ENCODE data around the gene MCAT. TPM values are rescaled to one million over a fixed set of nuclear protein-coding genes. Genes with fewer than 3 reads are reported as not detected.

The MCAT gene
- total and polyA plus RNA-seq, 11 donors: 13.4 to 32.6 (median 15.7) TPM

DNA sequence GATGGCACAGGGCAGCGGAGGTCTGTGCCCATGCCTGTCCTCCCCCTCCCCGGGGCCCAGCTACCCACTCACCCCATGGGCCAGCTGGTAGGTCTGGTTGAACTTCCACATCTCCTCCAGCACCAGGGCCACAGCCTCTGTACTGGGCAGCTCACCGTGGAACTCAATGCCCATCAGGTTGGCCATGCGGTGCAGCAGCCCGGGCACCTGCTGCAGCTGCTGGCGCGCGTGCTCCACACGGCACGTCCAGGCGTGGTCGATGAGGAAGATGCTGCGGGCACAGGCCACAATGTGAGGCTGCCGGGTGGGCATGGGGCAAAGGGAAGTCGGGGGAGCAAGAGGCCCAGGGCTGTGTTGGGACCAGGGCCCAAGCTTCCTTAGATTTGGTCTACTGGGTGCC is 37.5 kb upstream of the MCAT start:
- Histone ChIP-seq H3K9me3 (no peaks in the 10 kb centered on the region), H3K27ac (no peak overlapping the region), H3K4me3 (no peak overlapping the region), H3K4me1 (peaks cover 0 to 22% (median 4%) of the 10 kb centered on the region in 12 donors), H3K27me3 (no peaks in the 10 kb centered on the region), H3K36me3 (peaks cover 0 to 31% (median 19%) of the 10 kb centered on the region in 9 donors)
- DNase-seq (peak in 2 of 5 donors; percentile 16 to 38), ATAC-seq (no peak)
- intact Hi-C loops (cut with DNase I): no loop called here
- 94 to 100% (median 94%) methylated on average over 7 to 15 of the region's 15 CpGs; no CpG with 5 or more reads in 1 of the 4 donors for WGBS, 4 donors
- TF ChIP-seq POLR2A (IDR thresholded peaks at IDR 0.05): no peak
- no peak for TF ChIP-seq CTCF (IDR thresholded peaks at IDR 0.05)

GRCh38 chr22:43179911-43180195 is 36.7 kb upstream of the MCAT start:
- Histone ChIP-seq H3K36me3 (peaks cover 0 to 38% (median 25%) of the 10 kb centered on the region in 9 donors), H3K9me3 (no peaks in the 10 kb centered on the region), H3K4me3 (no peak overlapping the region), H3K4me1 (peaks cover 0 to 15% (median 0%) of the 10 kb centered on the region in 12 donors), H3K27ac (no peak overlapping the region), H3K27me3 (no peaks in the 10 kb centered on the region)
- no peak for TF ChIP-seq CTCF (IDR thresholded peaks at IDR 0.05)
- TF ChIP-seq POLR2A (IDR thresholded peaks at IDR 0.05): no peak
- intact Hi-C loops (cut with DNase I): no loop called here
- DNase-seq: peak in 1 of 5 donors; percentile 24
- no peak for ATAC-seq
- 94 to 99% (median 98%) methylated on average over 15 of the region's 15 CpGs for WGBS, 4 donors

GRCh38 chr22:43179146-43179910 is 36.1 kb upstream of the MCAT start:
- H3K27me3 ChIP-seq: no peaks in the 10 kb centered on the region
- ATAC-seq (no peak), DNase-seq (peak in 3 of 5 donors; percentile 22 to 51 (median 24))
- no peak overlapping the region for H3K27ac ChIP-seq
- H3K4me1 ChIP-seq: peaks cover 0 to 10% (median 0%) of the 10 kb centered on the region in 12 donors
- intact Hi-C loops (cut with DNase I): no loop called here
- TF ChIP-seq POLR2A (IDR thresholded peaks at IDR 0.05) (no peak), CTCF (IDR thresholded peaks at IDR 0.05) (no peak)
- WGBS, 4 donors: 92 to 96% (median 94%) methylated on average over 17 to 25 of the region's 25 CpGs
- no peak overlapping the region for H3K4me3 ChIP-seq
- H3K36me3 ChIP-seq: peaks cover 0 to 42% (median 27%) of the 10 kb centered on the region in 9 donors
- no peaks in the 10 kb centered on the region for H3K9me3 ChIP-seq

DNA sequence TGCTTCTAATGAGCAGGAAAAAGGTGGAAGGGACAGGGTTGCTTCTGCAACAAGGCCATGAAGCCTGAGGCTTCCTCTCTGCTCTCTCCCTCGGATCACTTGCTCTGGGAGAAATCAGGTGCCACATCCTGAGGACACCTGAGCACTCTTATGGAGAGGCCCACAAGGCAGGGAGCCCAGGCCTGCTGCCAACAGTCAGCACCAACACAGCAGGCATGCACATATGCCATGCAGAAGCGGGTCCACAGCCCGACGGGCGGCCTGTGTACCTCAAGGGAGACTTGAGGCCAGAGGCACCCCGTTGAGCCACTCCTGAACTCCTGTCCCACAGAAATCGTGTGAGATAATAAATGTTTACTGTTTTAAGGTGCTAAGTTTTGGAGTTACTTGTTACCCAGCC is 34.3 kb upstream of the MCAT start:
- H3K9me3 ChIP-seq: no peaks in the 10 kb centered on the region
- DNase-seq (peak in 1 of 5 donors; percentile 11), ATAC-seq (no peak)
- no peak for TF ChIP-seq POLR2A (IDR thresholded peaks at IDR 0.05)
- no peak for TF ChIP-seq CTCF (IDR thresholded peaks at IDR 0.05)
- WGBS, 4 donors: 83 to 95% (median 93%) methylated on average over 2 to 7 of the region's 7 CpGs
- H3K27me3 ChIP-seq: no peaks in the 10 kb centered on the region
- no peak overlapping the region for H3K4me3 ChIP-seq
- peaks cover 4 to 60% (median 40%) of the 10 kb centered on the region in 9 donors for H3K36me3 ChIP-seq
- no peaks in the 10 kb centered on the region for H3K4me1 ChIP-seq
- H3K27ac ChIP-seq: no peak overlapping the region
- intact Hi-C loops (cut with DNase I): no loop called here
